ENCODE data around the gene FAR2.

The FAR2 gene

GRCh38 chr12:29291226-29291625 is 142.1 kb downstream of the FAR2 start (continued):
- TF ChIP-seq ZNF2 (tag by site-specific recombination; IDR thresholded peaks at IDR 0.05) (no peak), ZNF423 (tag by site-specific recombination; IDR thresholded peaks at IDR 0.05) (no peak), ZNF610 (tag by site-specific recombination; IDR thresholded peaks at IDR 0.05; ENCODE audit: borderline replicate concordance) (no peak), ZNF112 (tag by site-specific recombination; IDR thresholded peaks at IDR 0.05) (no peak)
- TF ChIP-seq, protein P1, sequence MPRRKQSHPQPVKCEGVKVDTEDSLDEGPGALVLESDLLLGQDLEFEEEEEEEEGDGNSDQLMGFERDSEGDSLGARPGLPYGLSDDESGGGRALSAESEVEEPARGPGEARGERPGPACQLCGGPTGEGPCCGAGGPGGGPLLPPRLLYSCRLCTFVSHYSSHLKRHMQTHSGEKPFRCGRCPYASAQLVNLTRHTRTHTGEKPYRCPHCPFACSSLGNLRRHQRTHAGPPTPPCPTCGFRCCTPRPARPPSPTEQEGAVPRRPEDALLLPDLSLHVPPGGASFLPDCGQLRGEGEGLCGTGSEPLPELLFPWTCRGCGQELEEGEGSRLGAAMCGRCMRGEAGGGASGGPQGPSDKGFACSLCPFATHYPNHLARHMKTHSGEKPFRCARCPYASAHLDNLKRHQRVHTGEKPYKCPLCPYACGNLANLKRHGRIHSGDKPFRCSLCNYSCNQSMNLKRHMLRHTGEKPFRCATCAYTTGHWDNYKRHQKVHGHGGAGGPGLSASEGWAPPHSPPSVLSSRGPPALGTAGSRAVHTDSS (tag by site-specific recombination; IDR thresholded peaks at IDR 0.05), result no peak
- TF ChIP-seq, protein P2, sequence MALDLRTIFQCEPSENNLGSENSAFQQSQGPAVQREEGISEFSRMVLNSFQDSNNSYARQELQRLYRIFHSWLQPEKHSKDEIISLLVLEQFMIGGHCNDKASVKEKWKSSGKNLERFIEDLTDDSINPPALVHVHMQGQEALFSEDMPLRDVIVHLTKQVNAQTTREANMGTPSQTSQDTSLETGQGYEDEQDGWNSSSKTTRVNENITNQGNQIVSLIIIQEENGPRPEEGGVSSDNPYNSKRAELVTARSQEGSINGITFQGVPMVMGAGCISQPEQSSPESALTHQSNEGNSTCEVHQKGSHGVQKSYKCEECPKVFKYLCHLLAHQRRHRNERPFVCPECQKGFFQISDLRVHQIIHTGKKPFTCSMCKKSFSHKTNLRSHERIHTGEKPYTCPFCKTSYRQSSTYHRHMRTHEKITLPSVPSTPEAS (tag by site-specific recombination; IDR thresholded peaks at IDR 0.05), result no peak

- Histone ChIP-seq H3K4me3 (ENCODE audit: low read depth, low read length) (no peak overlapping the region), H3K27ac (ENCODE audit: extremely low read depth, low read depth, low read length) (no peak overlapping the region), H3K36me3 (ENCODE audit: control insufficient read depth in 2 of 2, insufficient read depth in 1 of 2, low read length in 2 of 2) (no peaks in the 10 kb centered on the region), H3K4me1 (ENCODE audit: control insufficient read depth, insufficient read depth, low read length) (no peaks in the 10 kb centered on the region), H3K9me3 (ENCODE audit: control insufficient read depth, insufficient read depth, low read depth, low read length) (no peaks in the 10 kb centered on the region)
- ChIA-PET POLR2A (no interaction called here), CTCF (interaction anchor here (0.7 to 1.4 kb wide), 2 partner anchors 9 to 462 kb away, joined by 3 to 6 read pairs; no protein-coding TSS in a partner anchor)
- TF ChIP-seq ZNF280D (tag by site-specific recombination; IDR thresholded peaks at IDR 0.05), result no peak
- TF ChIP-seq ZNF654 (tag by site-specific recombination; IDR thresholded peaks at IDR 0.05; ENCODE audit: low read depth), result no peak
- no peak for TF ChIP-seq ZBTB1 (tag by site-specific recombination; IDR thresholded peaks at IDR 0.05)
- TF ChIP-seq ZNF626 (tag by site-specific recombination; IDR thresholded peaks at IDR 0.05), result no peak
- no peak for TF ChIP-seq KLF7 (tag by site-specific recombination; IDR thresholded peaks at IDR 0.05; ENCODE audit: borderline replicate concordance)
- no peak for TF ChIP-seq ZNF426 (tag by site-specific recombination; IDR thresholded peaks at IDR 0.05)
- no peak for TF ChIP-seq ZNF473 (tag by site-specific recombination; IDR thresholded peaks at IDR 0.05)
- TF ChIP-seq ZNF449 (tag by site-specific recombination; IDR thresholded peaks at IDR 0.05), result no peak
- no peak for TF ChIP-seq ZNF791 (tag by site-specific recombination; IDR thresholded peaks at IDR 0.05)
- no peak for TF ChIP-seq ZNF211 (tag by site-specific recombination; IDR thresholded peaks at IDR 0.05; ENCODE audit: low read depth)
- no peak for TF ChIP-seq ZNF596 (tag by site-specific recombination; IDR thresholded peaks at IDR 0.05)
- no peak for TF ChIP-seq ZNF585B (tag by site-specific recombination; IDR thresholded peaks at IDR 0.05)
- TF ChIP-seq ATF2 (tag by site-specific recombination; IDR thresholded peaks at IDR 0.05; ENCODE audit: low read depth), result no peak
- no peak for TF ChIP-seq ZNF292 (tag by site-specific recombination; IDR thresholded peaks at IDR 0.05; ENCODE audit: borderline replicate concordance, low read depth)
- TF ChIP-seq, protein P3, sequence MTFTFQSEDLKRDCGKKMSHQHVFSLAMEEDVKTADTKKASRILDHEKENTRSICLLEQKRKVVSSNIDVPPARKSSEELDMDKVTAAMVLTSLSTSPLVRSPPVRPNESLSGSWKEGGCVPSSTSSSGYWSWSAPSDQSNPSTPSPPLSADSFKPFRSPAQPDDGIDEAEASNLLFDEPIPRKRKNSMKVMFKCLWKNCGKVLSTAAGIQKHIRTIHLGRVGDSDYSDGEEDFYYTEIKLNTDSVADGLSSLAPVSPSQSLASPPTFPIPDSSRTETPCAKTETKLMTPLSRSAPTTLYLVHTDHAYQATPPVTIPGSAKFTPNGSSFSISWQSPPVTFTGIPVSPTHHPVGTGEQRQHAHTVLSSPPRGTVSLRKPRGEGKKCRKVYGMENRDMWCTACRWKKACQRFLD (tag by site-specific recombination; IDR thresholded peaks at IDR 0.05), result no peak
- no peak for TF ChIP-seq ZNF23 (tag by site-specific recombination; IDR thresholded peaks at IDR 0.05; ENCODE audit: borderline replicate concordance)
- TF ChIP-seq REPIN1 (tag by site-specific recombination; IDR thresholded peaks at IDR 0.05; ENCODE audit: low read depth), result no peak
Measured at GRCh38 chr12:29299633-29300032, 150.6 kb downstream of the FAR2 start.
